Endothelial cell of umbilical vein (primary cell): ENCODE measurements around the gene DDR2.

ENCODE experiments used
- EZH2 ChIP-seq: IDR thresholded peaks from 2 replicates; pipeline ENCODE4 v1.6.1; 2012; ENCODE audit warnings: borderline replicate concordance, low read depth, mild to moderate bottlenecking, moderate library complexity, low read length, inconsistent platforms; ENCODE audit not compliant: severe bottlenecking
- POLR2A ChIP-seq: IDR thresholded peaks from 2 replicates; pipeline ENCODE4 v1.6.1; 2012; ENCODE audit warnings: low read depth, mild to moderate bottlenecking, control low read depth, low read length
- POLR2AphosphoS5 ChIP-seq: IDR thresholded peaks from 2 replicates; pipeline ENCODE4 v1.6.1; 2012; ENCODE audit warnings: low read depth, mild to moderate bottlenecking, control low read depth, low read length, moderate library complexity; ENCODE audit not compliant: insufficient read depth
- TF ChIP-seq, protein P1 (sequence below), 2 donors: IDR thresholded peaks; 1 replicate in 1 of 2; 2 replicates in 1 of 2; pipeline ENCODE4 v1.5.1; 2011; ENCODE audit warnings: low read length in 2 of 2, mild to moderate bottlenecking in 2 of 2, moderate library complexity in 2 of 2, control low read depth in 1 of 2, inconsistent platforms in 1 of 2, low read depth in 1 of 2; ENCODE audit not compliant: insufficient read depth in 1 of 2; ENCODE audit errors: extremely low read depth in 1 of 2

DNA sequence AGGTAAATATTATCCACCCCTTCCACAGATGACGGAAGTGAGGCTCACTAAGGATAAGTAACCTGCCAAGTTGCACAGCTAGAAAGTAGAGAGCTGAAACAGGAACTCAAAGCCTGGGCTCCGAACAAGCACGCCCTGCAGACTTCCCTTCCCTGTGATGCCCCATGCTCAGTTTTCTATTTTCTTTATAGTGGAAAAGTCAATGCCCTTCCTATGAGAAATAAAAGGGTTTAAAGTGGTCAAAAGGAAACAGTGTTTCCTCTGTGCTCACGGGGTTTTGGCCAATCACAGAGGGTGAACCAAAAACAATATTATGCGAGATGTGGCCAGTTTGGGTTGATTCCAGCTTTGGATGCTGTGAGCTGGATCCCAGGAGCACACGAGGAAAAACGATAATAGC lies 44.5 kb downstream of the DDR2 start:
- TF ChIP-seq EZH2 (no peak), POLR2A (no peak), POLR2AphosphoS5 (no peak)
- TF ChIP-seq, protein P1, sequence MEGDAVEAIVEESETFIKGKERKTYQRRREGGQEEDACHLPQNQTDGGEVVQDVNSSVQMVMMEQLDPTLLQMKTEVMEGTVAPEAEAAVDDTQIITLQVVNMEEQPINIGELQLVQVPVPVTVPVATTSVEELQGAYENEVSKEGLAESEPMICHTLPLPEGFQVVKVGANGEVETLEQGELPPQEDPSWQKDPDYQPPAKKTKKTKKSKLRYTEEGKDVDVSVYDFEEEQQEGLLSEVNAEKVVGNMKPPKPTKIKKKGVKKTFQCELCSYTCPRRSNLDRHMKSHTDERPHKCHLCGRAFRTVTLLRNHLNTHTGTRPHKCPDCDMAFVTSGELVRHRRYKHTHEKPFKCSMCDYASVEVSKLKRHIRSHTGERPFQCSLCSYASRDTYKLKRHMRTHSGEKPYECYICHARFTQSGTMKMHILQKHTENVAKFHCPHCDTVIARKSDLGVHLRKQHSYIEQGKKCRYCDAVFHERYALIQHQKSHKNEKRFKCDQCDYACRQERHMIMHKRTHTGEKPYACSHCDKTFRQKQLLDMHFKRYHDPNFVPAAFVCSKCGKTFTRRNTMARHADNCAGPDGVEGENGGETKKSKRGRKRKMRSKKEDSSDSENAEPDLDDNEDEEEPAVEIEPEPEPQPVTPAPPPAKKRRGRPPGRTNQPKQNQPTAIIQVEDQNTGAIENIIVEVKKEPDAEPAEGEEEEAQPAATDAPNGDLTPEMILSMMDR (IDR thresholded peaks at IDR 0.05; ENCODE audit: extremely low read depth in 1 of 2, insufficient read depth in 1 of 2, low read depth in 1 of 2, low read length in 2 of 2): no peak
